HG03558 (cell line): ENCODE measurements around the gene DAPK1.

ENCODE experiments used
- ATAC-seq: cut with Tn5 transposase; IDR thresholded peaks from one replicate; pipeline ENCODE4 v1.9.1; 2021; ENCODE audit warnings: moderate number of reproducible peaks; ENCODE audit not compliant: unreplicated experiment; ENCODE audit errors: extremely low read depth

The DAPK1 gene

DNA sequence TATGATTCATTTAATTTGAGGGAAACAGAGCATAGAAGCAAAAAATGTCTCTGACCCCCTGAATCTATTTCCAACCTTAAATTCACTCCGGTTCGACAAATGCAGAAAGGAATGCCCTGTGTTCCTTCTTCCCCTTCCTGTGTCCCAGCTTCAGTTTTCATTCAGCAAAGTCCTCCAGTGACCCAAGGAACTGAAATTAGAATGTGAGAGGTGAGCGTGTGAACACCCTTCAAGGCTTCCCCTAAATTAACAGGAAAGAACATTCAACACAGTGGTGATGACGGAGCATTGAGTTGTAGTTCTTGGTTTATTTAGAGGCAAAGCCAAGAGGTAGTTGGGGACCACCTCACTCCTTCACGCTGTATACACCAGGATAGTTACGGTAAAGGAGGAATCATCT is 130.7 kb downstream of the DAPK1 start:
- ATAC-seq = no peak

GRCh38 chr9:87629104-87629503 is 131.4 kb downstream of the DAPK1 start:
- ATAC-seq = no peak

DNA sequence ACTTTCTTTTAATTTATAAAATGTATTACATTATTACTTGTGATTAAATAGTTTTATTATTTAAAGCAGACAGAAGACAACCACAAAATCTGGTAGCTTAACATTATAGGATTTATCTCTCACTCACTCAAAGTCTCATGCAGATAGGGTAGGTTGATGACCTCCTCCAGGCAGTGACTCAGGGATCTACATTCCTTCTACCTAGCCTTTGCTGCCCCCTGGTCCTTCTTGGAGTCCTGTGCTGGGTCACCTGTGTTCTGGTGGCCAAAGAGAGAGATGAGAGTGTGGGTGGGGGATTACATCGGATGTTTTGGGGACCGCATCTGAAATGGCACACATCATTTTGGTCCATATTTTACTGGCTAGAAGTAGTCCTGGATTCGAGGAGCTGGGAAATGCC is 132.6 kb downstream of the DAPK1 start:
- ATAC-seq = no peak

- no peak for ATAC-seq
Measured at GRCh38 chr9:87630846-87631245, 133.2 kb downstream of the DAPK1 start.

GRCh38 chr9:87635656-87636501 is 138.2 kb downstream of the DAPK1 start:
- no peak for ATAC-seq

- no peak for ATAC-seq
Measured at GRCh38 chr9:87638292-87638691, 140.6 kb downstream of the DAPK1 start.

GRCh38 chr9:87639949-87640348 is 142.3 kb downstream of the DAPK1 start:
- no peak for ATAC-seq

GRCh38 chr9:87640385-87640795 is 142.7 kb downstream of the DAPK1 start:
- no peak for ATAC-seq

GRCh38 chr9:87641067-87641466 is 143.4 kb downstream of the DAPK1 start:
- no peak for ATAC-seq

DNA sequence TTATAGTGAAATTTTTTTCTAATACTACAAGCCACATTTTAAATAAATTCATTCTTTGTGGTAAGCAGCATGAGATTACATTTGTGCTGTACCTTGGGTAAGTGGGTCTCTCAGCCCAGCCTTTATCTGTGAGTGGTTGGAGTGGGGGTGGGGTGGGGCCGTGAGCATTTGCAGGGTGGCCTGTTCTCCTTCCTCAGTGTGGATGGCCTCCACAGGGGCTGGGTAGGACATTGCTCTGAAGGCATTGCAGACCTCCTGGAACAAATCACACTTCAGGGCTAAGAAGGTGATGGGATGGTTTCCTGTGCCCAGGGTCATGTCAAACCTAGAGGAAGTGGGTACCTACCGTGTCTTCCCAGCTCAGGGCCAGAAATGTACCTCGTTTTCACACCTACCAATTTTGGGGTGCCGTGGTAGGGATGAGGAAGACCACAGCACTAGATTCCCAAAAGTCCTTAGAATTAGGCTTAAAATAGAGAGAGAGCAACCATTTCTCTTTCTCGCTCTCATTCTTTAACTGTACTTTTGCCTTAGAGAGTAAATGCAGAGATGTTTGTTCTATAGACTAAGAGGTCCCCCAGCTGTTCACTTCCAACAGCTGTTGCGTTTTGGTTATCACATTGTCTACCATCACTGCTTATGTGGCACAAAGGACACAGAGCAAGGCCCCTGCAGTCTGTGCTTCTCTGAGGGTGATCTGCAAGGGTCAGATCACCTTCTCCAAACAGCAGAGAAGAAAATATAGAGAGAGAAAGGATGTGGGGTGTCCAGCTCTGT is 144.9 kb downstream of the DAPK1 start:
- ATAC-seq = no peak

DNA sequence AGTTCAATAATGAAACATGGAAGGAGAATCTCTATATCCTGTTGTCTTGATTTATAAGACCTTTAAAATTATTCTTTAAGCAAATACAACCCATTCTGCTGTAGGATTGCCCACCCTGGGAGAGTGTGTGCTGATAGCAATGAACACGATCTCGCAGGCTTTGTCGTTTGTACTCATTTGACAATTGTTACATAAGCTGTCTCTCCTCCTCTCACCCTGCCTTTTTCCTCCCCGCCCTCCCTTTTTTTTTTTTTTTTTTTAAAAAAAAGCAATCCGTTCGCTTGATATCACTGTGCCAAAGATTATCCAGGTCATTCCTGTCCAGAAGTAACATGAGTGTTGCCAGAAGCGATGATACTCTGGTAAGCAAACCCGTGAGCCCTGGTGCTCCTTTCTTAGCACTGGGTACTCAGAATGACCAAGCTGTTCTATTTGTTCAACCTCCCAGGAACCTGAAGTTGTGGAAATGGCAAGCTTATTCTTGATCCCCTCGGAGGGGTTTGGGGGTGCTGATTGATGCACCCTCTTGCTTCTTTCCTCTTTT is 145.5 kb downstream of the DAPK1 start:
- ATAC-seq = no peak

DNA sequence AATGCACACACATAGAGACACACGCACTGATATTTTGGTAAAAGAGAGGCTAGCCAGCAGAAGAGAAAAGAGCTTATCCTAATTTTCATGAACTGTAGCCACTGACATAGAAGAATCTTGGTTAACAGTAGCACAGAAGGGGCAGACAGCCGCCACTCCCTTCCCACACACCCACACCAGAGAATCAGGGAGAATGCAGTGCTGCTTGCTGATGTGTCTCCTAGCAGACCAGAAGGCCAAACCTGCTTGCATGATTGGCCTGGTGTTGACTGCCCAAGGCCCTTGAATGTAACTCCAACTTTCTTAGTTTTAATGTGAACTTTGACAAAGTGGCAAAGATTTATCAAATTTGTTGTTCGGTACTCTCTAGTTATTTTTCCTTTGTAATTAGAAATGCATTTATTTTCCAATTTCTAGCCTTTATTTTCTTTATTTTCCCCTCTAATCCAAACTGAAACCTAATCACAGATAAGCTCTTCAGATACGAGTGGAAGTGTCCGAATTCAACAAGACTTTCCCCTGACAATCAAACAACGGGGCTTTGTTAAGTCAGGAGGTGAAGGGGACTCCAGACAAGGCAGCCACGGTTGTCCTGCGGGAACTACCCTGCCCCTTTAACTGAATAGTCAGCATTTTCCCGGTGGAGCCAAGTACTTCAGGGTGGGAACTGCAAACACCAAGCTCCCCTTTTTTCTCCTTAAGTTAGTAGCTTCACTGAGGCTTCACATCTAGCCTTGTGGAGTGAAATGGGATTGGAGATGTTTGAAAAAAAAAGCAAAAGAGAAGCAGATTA is 146.3 kb downstream of the DAPK1 start:
- ATAC-seq = no peak

- no peak for ATAC-seq
Measured at GRCh38 chr9:87644659-87645058, 147.0 kb downstream of the DAPK1 start.

- ATAC-seq = no peak
Measured at GRCh38 chr9:87646546-87646945, 148.9 kb downstream of the DAPK1 start.

DNA sequence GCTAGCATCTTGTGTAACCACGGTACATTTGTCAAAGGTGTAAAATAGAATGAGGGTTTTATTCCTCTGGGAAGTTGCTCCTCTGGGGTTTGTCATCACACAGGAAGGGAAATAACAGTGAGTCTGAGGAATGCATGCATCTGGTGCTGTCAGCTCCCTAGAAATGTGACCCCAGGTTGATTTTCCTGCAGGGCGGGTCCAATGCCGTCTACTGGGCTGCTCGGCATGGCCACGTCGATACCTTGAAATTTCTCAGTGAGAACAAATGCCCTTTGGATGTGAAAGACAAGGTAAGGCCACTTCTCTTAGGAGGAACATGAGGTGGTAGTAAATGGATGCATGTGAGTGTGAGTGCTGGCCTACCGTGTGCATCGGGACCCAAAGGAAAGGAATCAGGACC is 149.4 kb downstream of the DAPK1 start:
- ATAC-seq = no peak

DNA sequence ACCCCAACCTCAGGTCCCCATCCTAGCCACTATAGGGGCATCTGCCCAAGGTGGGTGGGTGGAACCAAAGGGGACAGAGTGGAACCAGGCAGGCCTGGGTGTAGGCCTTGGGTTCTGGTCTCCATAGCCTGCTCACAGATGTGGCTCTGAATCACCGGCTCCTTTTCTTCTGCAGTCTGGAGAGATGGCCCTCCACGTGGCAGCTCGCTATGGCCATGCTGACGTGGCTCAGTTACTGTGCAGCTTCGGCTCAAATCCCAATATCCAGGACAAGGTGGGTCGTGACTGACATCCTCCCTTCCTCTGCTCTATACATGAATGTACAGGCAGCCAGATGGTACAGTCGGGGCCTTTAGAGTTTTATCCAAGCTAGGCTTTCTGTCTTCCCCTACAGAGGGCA is 150.9 kb downstream of the DAPK1 start:
- ATAC-seq = no peak

- no peak for ATAC-seq
Measured at GRCh38 chr9:87650611-87651295, 153.1 kb downstream of the DAPK1 start.

DNA sequence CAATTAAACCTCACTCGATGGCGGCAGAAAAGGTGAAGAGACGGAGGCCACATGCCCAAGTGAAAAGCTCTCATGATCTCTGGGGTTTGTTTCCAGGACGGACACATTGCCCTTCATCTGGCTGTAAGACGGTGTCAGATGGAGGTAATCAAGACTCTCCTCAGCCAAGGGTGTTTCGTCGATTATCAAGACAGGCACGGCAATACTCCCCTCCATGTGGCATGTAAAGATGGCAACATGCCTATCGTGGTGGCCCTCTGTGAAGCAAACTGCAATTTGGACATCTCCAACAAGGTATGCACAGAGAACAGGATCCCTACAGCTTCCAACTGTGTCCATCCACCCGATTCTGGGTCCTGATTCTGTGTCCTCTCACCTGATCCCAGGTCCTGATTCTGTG is 153.8 kb downstream of the DAPK1 start:
- no peak for ATAC-seq

DNA sequence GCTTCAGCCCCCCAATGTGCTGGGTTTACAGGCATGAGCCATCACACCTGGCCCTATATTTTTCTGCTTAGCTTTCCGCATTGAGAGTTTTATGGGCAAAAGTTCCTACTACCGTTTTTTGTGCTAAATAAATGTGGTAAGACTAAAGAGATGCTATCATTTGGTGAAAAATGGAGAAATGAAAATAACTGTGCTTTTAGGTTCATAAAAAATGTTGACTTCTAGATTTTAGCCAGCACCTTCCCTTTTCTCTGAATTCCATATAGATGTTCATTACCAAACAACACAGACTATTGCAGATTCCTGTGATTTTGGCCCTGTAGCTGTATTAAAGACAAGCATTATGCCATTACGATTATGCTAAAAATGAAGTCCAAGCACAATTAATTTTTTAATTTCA is 156.3 kb downstream of the DAPK1 start:
- ATAC-seq = no peak

- ATAC-seq = no peak
Measured at GRCh38 chr9:87655731-87656130, 158.1 kb downstream of the DAPK1 start.
